Vagina (tissue), 2 donors: Measurements from ENCODE around the gene ARL5B.

Experiments used
- CTCF ChIP-seq, 3 experiments: fragments of 450-650 bp in 2 of 3; fragments of 200-600 bp in 1 of 3; sonication (generic) in 1 of 3; IDR thresholded peaks; one replicate each; pipeline ENCODE4 v1.5.1; 2017 to 2019; ENCODE audit warnings: antibody characterized with exemption in 3 of 3, mild to moderate bottlenecking in 2 of 3, moderate library complexity in 2 of 3
- POLR2AphosphoS5 ChIP-seq, 2 donors: sonication (generic); formaldehyde crosslinking; IDR thresholded peaks; one replicate each; pipeline ENCODE4 v1.9.0; 2017; ENCODE audit warnings: antibody characterized with exemption in 2 of 2, mild to moderate bottlenecking in 2 of 2, low read depth in 1 of 2; ENCODE audit not compliant: insufficient read depth in 1 of 2

- TF ChIP-seq CTCF (IDR thresholded peaks at IDR 0.05) = no peak
- TF ChIP-seq POLR2AphosphoS5 (IDR thresholded peaks at IDR 0.05; ENCODE audit: insufficient read depth in 1 of 2, low read depth in 1 of 2) = no peak
Observed at GRCh38 chr10:18680754-18681153, 21.5 kb downstream of the ARL5B start.
